IMR-90 (cell line): ENCODE results near the gene ZNF746. TPM values are rescaled to one million over a fixed set of nuclear protein-coding genes. Genes with fewer than 3 reads are reported as not detected.
"Not testable (repeated sequence)": the region's sequence is repeated elsewhere in the genome, so short reads cannot be mapped to it uniquely, and the experiment has no call there.

Experiments
- ATAC-seq: fragments of 200-7000 bp; cut with Tn5 transposase; 2 replicates; pipeline ENCODE4 v1.9.1; 2020; ENCODE audit warnings: low read depth, mild to moderate bottlenecking, moderate library complexity
- BruUV-seq: library from RNA; stranded (reverse); fragments of 400-500 nt; replicated peaks from 2 replicates; lab custom pipeline; 2021; lab: Mats Ljungman, UMichigan
- CTCF ChIA-PET: fragments of 300-600 bp; formaldehyde crosslinking; extraction: SDS; loops from one replicate; lab custom pipeline; 2021; ENCODE audit warnings: antibody characterized with exemption; lab: Yijun Ruan, JAX
- POLR2A ChIA-PET: fragments of 300-600 bp; sonication (Branson Sonifier 250); formaldehyde crosslinking; loops from one replicate; lab custom pipeline; 2022; ENCODE audit warnings: antibody characterized with exemption; ENCODE audit not compliant: unreplicated experiment; lab: Charles Lee
- DNase-seq: peaks from one replicate; pipeline ENCODE4 v3.0.0; 2013
- H2AFZ ChIP-seq: replicated peaks from 2 replicates; pipeline ENCODE3; 2013; ENCODE audit warnings: low read length, mild to moderate bottlenecking; ENCODE audit not compliant: poor library complexity
- H2AK5ac ChIP-seq: 2 replicates; pipeline ENCODE4 v1.6.1; 2013; ENCODE audit warnings: low read depth, low read length, inconsistent platforms
- H2AK9ac ChIP-seq: replicated peaks from 2 replicates; pipeline ENCODE3; 2013; ENCODE audit warnings: mild to moderate bottlenecking, low read depth, low read length, moderate library complexity; ENCODE audit not compliant: poor library complexity
- H2BK120ac ChIP-seq: 2 replicates; pipeline ENCODE4 v1.6.1; 2013; ENCODE audit warnings: low read depth, low read length, inconsistent platforms
- H2BK15ac ChIP-seq: 3 replicates; pipeline ENCODE4 v1.6.1; 2013; ENCODE audit warnings: low read depth, low read length, inconsistent platforms
- H2BK20ac ChIP-seq: 2 replicates; pipeline ENCODE4 v1.6.1; 2013; ENCODE audit warnings: low read depth, mild to moderate bottlenecking, inconsistent platforms, low read length, moderate library complexity
- H2BK5ac ChIP-seq: 2 replicates; pipeline ENCODE4 v1.6.1; 2013; ENCODE audit warnings: mild to moderate bottlenecking, low read depth, low read length, inconsistent platforms; ENCODE audit not compliant: poor library complexity, severe bottlenecking
- H3K14ac ChIP-seq: replicated peaks from 2 replicates; pipeline ENCODE4 v1.6.1; 2013; ENCODE audit warnings: low read depth, low read length, inconsistent platforms
- H3K18ac ChIP-seq: 2 replicates; pipeline ENCODE4 v1.6.1; 2013; ENCODE audit warnings: low read depth, low read length, control low read depth
- H3K23ac ChIP-seq: 2 replicates; pipeline ENCODE4 v1.6.1; 2013; ENCODE audit warnings: low read depth, low read length, inconsistent platforms
- H3K27ac ChIP-seq: 2 replicates; pipeline ENCODE4 v1.5.1; 2013; ENCODE audit warnings: mild to moderate bottlenecking, control low read depth, low read length; ENCODE audit not compliant: insufficient read depth
- H3K27me3 ChIP-seq: 2 replicates; pipeline ENCODE4 v1.6.1; 2013; ENCODE audit warnings: low read length; ENCODE audit not compliant: control insufficient read depth, insufficient read depth
- H3K36me3 ChIP-seq: 2 replicates; pipeline ENCODE4 v1.6.1; 2013; ENCODE audit warnings: low read length, mixed read lengths; ENCODE audit not compliant: control insufficient read depth, insufficient read depth
- H3K4ac ChIP-seq: 2 replicates; pipeline ENCODE4 v1.6.1; 2013; ENCODE audit warnings: low read depth, low read length, inconsistent platforms
- H3K4me1 ChIP-seq: 2 replicates; pipeline ENCODE4 v1.6.1; 2013; ENCODE audit warnings: low read length, mixed read lengths; ENCODE audit not compliant: control insufficient read depth, insufficient read depth
- H3K4me2 ChIP-seq: 2 replicates; pipeline ENCODE4 v1.6.1; 2013; ENCODE audit warnings: low read depth, mild to moderate bottlenecking, control low read depth, low read length, moderate library complexity
- H3K4me3 ChIP-seq: 2 replicates; pipeline ENCODE4 v1.5.1; 2013; ENCODE audit warnings: low read depth, mild to moderate bottlenecking, control low read depth, low read length, moderate library complexity; ENCODE audit not compliant: insufficient read depth
- H3K56ac ChIP-seq: 2 replicates; pipeline ENCODE4 v1.6.1; 2013; ENCODE audit warnings: low read length, inconsistent platforms; ENCODE audit not compliant: insufficient read depth; ENCODE audit errors: extremely low read depth
- H3K79me1 ChIP-seq, 2 experiments: 2 replicates each; pipeline ENCODE4 v1.6.1; 2013; ENCODE audit warnings: low read length in 2 of 2, inconsistent platforms in 1 of 2, low read depth in 1 of 2
- H3K9ac ChIP-seq: 2 replicates; pipeline ENCODE4 v1.6.1; 2013; ENCODE audit warnings: low read depth, low read length, control low read depth
- H3K9me1 ChIP-seq: 2 replicates; pipeline ENCODE4 v1.6.1; 2013; ENCODE audit warnings: low read length, inconsistent platforms; ENCODE audit not compliant: insufficient read depth
- H3K9me3 ChIP-seq: 2 replicates; pipeline ENCODE4 v1.6.1; 2013; ENCODE audit warnings: low read length; ENCODE audit not compliant: control insufficient read depth, insufficient read depth
- H4K20me1 ChIP-seq: 2 replicates; pipeline ENCODE4 v1.6.1; 2013; ENCODE audit warnings: low read length, inconsistent platforms; ENCODE audit not compliant: insufficient read depth
- H4K5ac ChIP-seq: 2 replicates; pipeline ENCODE4 v1.6.1; 2013; ENCODE audit warnings: mild to moderate bottlenecking, low read depth, low read length, control low read depth
- H4K8ac ChIP-seq, 2 experiments: 2 replicates each; pipeline ENCODE4 v1.6.1; 2013; ENCODE audit warnings: low read depth in 2 of 2, low read length in 2 of 2, control low read depth in 1 of 2, inconsistent platforms in 1 of 2
- H4K91ac ChIP-seq: 2 replicates; pipeline ENCODE4 v1.6.1; 2013; ENCODE audit warnings: low read depth, low read length, inconsistent platforms; ENCODE audit not compliant: insufficient read depth
- RAD21 ChIP-seq: IDR thresholded peaks from 2 replicates; pipeline ENCODE4 v1.6.1; 2012; ENCODE audit warnings: low read length, improper control_type of control experiment
- WGBS, 2 experiments: methylation state at CpG; one replicate each; pipeline versions ENCODE4 v1.1.5 to v1.1.7; 2013; ENCODE audit warnings: missing lambda C conversion rate in 2 of 2; ENCODE audit not compliant: insufficient read length in 1 of 2; ENCODE audit errors: extremely low coverage in 2 of 2; 5-methylcytosine and 5-hydroxymethylcytosine counted together
- dilution Hi-C: fragments of 300-500 bp; cut with HindIII; formaldehyde crosslinking; loops from one replicate; pipeline ENCODE4 v1.14.3; 2018; ENCODE audit warnings: low sequenced_read_pairs; ENCODE audit not compliant: unreplicated experiment
- in situ Hi-C: fragments of 300-500 bp; cut with MboI; formaldehyde crosslinking; loops from 3 replicates; pipeline ENCODE4 v1.14.3; 2019; ENCODE audit warnings: low sequenced_read_pairs, inconsistent platforms, mixed read lengths
- intact Hi-C: fragments of 100-400 bp; cut with micrococcal nuclease; formaldehyde crosslinking; loops from 2 replicates; pipeline ENCODE4 v1.10.0; 2022
- polyA plus RNA-seq, 3 experiments: library from polyadenylated mRNA; depleted of rRNA; stranded (reverse); fragments of >200 nt; gene quantifications; 2 replicates each; pipeline ENCODE4 v1.2.3, GENCODE V29; 2012; ENCODE audit warnings: low replicate concordance in 1 of 3
- total RNA-seq: library from RNA; depleted of rRNA; stranded (reverse); fragments of >200 nt; gene quantifications from 2 replicates; pipeline ENCODE4 v1.2.3, GENCODE V29; 2012
- TF ChIP-seq, protein P1 (sequence below): fragments of 150-350 bp; IDR thresholded peaks from 2 replicates; pipeline ENCODE4 v1.6.1; 2016; ENCODE audit warnings: low read depth, mild to moderate bottlenecking, low read length, moderate library complexity, borderline replicate concordance

Gene ZNF746
- total and polyA plus RNA-seq, 2 of the 4 experiments (the other 2 are of a cell fraction): 6.6 to 8.4 TPM

GRCh38 chr7:149494738-149495368 is 2.8 kb downstream of the ZNF746 start (continued):
- TF ChIP-seq, protein P1, sequence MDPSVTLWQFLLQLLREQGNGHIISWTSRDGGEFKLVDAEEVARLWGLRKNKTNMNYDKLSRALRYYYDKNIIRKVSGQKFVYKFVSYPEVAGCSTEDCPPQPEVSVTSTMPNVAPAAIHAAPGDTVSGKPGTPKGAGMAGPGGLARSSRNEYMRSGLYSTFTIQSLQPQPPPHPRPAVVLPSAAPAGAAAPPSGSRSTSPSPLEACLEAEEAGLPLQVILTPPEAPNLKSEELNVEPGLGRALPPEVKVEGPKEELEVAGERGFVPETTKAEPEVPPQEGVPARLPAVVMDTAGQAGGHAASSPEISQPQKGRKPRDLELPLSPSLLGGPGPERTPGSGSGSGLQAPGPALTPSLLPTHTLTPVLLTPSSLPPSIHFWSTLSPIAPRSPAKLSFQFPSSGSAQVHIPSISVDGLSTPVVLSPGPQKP: no peak
- no peak for TF ChIP-seq RAD21

DNA sequence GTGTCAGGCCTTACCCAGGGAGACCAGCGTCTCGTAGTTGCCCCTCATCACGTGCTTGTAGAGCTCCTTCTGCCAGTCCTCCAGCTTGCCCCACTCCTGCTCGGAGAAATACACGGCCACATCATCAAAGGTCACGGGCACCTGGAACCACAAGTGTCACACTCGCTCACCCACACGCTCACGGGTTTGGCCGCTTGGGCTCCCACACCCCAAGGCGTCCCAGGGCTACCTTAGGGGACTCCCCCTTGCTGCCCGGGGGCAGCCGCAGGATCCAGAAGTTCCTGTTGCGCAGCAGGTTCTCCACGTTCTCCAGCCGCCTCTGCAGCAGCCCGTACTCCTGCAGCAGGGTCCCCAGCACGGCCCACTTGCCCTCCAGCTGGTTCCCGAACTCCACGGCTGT is 3.6 kb downstream of the ZNF746 start:
- H3K9ac ChIP-seq, H4K5ac ChIP-seq, H3K4ac ChIP-seq, H3K56ac ChIP-seq, H2BK5ac ChIP-seq, H3K9me3 ChIP-seq, dilution Hi-C loops, intact Hi-C loops, H2AK9ac ChIP-seq, BruUV-seq, ATAC-seq, H2AFZ ChIP-seq, H2BK20ac ChIP-seq, H3K9me1 ChIP-seq, DNase-seq, CTCF ChIA-PET, H4K91ac ChIP-seq, in situ Hi-C loops, H2BK15ac ChIP-seq, H4K8ac ChIP-seq, H3K14ac ChIP-seq, H3K27me3 ChIP-seq, H3K4me2 ChIP-seq, POLR2A ChIA-PET, H2AK5ac ChIP-seq, H3K27ac ChIP-seq, H3K23ac ChIP-seq, H2BK120ac ChIP-seq, H3K4me3 ChIP-seq, H3K18ac ChIP-seq: not testable (repeated sequence)
- Histone ChIP-seq H4K20me1 (peaks cover 16% of the 10 kb centered on the region), H3K36me3 (peaks cover 45% of the 10 kb centered on the region), H3K79me1 (peaks cover 23 to 30% of the 10 kb centered on the region in 2 experiments), H3K4me1 (peaks cover 11% of the 10 kb centered on the region)
- 98% methylated on average over 5 of the region's 20 CpGs; no CpG with 5 or more reads in 1 of the 2 experiments for WGBS, 2 experiments
